Caco-2 (cell line): ENCODE measurements around the gene SPANXN4. TPM values are rescaled to one million over a fixed set of nuclear protein-coding genes. Genes with fewer than 3 reads are reported as not detected.

Experiments
- BruUV-seq: library from RNA; stranded (reverse); fragments of 400-500 nt; replicated peaks from 2 replicates; lab custom pipeline; 2021; lab: Mats Ljungman, UMichigan
- CTCF ChIA-PET: fragments of 300-600 bp; sonication (Branson Sonifier 250); formaldehyde crosslinking; loops from one replicate; lab custom pipeline; 2022; ENCODE audit warnings: antibody characterized with exemption; lab: Charles Lee
- POLR2A ChIA-PET: fragments of 300-600 bp; sonication (Branson Sonifier 250); formaldehyde crosslinking; loops from one replicate; lab custom pipeline; 2022; ENCODE audit warnings: antibody characterized with exemption; lab: Charles Lee
- DNase-seq, 2 experiments: peaks; one replicate each; pipeline versions ENCODE4 v3.0.0 to v3.0.0-alpha.2; 2020 to 2022
- H3K27me3 ChIP-seq: replicated peaks from 2 replicates; pipeline ENCODE4 v1.6.0; 2011; ENCODE audit warnings: low read length; ENCODE audit not compliant: control insufficient read depth, insufficient read depth
- H3K36me3 ChIP-seq: 2 replicates; pipeline ENCODE4 v1.5.1; 2011; ENCODE audit warnings: low read length; ENCODE audit not compliant: control insufficient read depth, insufficient read depth
- H3K4me1 ChIP-seq: fragments of 250-450 bp; sonication (Bioruptor Pico); 2 replicates; pipeline ENCODE4 v1.5.1; 2020; ENCODE audit warnings: mild to moderate bottlenecking
- H3K4me3 ChIP-seq: 2 replicates; pipeline ENCODE4 v1.5.1; 2011; ENCODE audit warnings: low read depth, mild to moderate bottlenecking, control low read depth, low read length
- H3K9me3 ChIP-seq: fragments of 250-450 bp; sonication (Bioruptor Pico); 2 replicates; pipeline ENCODE4 v1.5.1; 2020; ENCODE audit warnings: mild to moderate bottlenecking, moderate library complexity
- H3K27ac Mint-ChIP-seq: one replicate; pipeline ENCODE4 v1.8.0; 2022; ENCODE audit warnings: mixed read lengths; ENCODE audit not compliant: unreplicated experiment
- H3K27me3 Mint-ChIP-seq: one replicate; pipeline ENCODE4 v1.8.0; 2022; ENCODE audit warnings: mixed read lengths; ENCODE audit not compliant: insufficient read depth, unreplicated experiment
- H3K36me3 Mint-ChIP-seq: one replicate; pipeline ENCODE4 v1.8.0; 2022; ENCODE audit warnings: mild to moderate bottlenecking, mixed read lengths; ENCODE audit not compliant: insufficient read depth, unreplicated experiment
- H3K4me1 Mint-ChIP-seq: one replicate; pipeline ENCODE4 v1.8.0; 2022; ENCODE audit warnings: low read depth, mixed read lengths; ENCODE audit not compliant: unreplicated experiment
- H3K4me3 Mint-ChIP-seq: one replicate; pipeline ENCODE4 v1.8.0; 2022; ENCODE audit warnings: mild to moderate bottlenecking, moderate library complexity, mixed read lengths; ENCODE audit not compliant: unreplicated experiment
- H3K9me3 Mint-ChIP-seq: one replicate; pipeline ENCODE4 v1.8.0; 2022; ENCODE audit warnings: mixed read lengths; ENCODE audit not compliant: unreplicated experiment
- CTCF ChIP-seq, 2 experiments: fragments of 200-600 bp in 1 of 2; IDR thresholded peaks; 1 replicate in 1 of 2; 2 replicates in 1 of 2; pipeline versions ENCODE4 v1.5.1 to v1.8.0; 2011 to 2022; ENCODE audit warnings: antibody characterized with exemption in 1 of 2, control low read depth in 1 of 2, inconsistent platforms in 1 of 2, low read depth in 1 of 2, low read length in 1 of 2, mild to moderate bottlenecking in 1 of 2, moderate library complexity in 1 of 2; ENCODE audit not compliant: insufficient read depth in 1 of 2, severe bottlenecking in 1 of 2, unreplicated experiment in 1 of 2
- intact Hi-C: fragments of 100-400 bp; cut with micrococcal nuclease; formaldehyde crosslinking; loops from one replicate; pipeline ENCODE4 v1.10.0; 2022; ENCODE audit not compliant: unreplicated experiment
- total RNA-seq: library from RNA; stranded (reverse); gene quantifications from 2 replicates; pipeline ENCODE4 v1.2.3, GENCODE V29; 2022

The SPANXN4 gene
- total RNA-seq, 1 experiment from 2014 or later = not detected

- no peak for DNase-seq
- H3K9me3 ChIP-seq = no peaks in the 10 kb centered on the region
- no peak overlapping the region for H3K4me3 ChIP-seq
- BruUV-seq = no TSS peak
- no peak for TF ChIP-seq CTCF (IDR thresholded peaks at IDR 0.05; ENCODE audit: insufficient read depth in 1 of 2, low read depth in 1 of 2, low read length in 1 of 2, severe bottlenecking in 1 of 2, unreplicated experiment in 1 of 2)
- no peaks in the 10 kb centered on the region for H3K4me1 Mint-ChIP-seq
- no peaks in the 10 kb centered on the region for H3K4me1 ChIP-seq
- ChIA-PET CTCF (no interaction called here), POLR2A (no interaction called here)
- intact Hi-C loops = no loop called here
- H3K27me3 Mint-ChIP-seq = no peaks in the 10 kb centered on the region
- H3K9me3 Mint-ChIP-seq = peaks cover 5% of the 10 kb centered on the region
- H3K4me3 Mint-ChIP-seq = no peak overlapping the region
- no peaks in the 10 kb centered on the region for H3K27me3 ChIP-seq
- no peaks in the 10 kb centered on the region for H3K36me3 Mint-ChIP-seq
- H3K27ac Mint-ChIP-seq = no peak overlapping the region
- no peaks in the 10 kb centered on the region for H3K36me3 ChIP-seq
These were observed 26.5 kb upstream of the SPANXN4 start for GRCh38 chrX:142999199-142999701.

- Histone ChIP-seq H3K27me3 (no peaks in the 10 kb centered on the region), H3K36me3 (no peaks in the 10 kb centered on the region), H3K4me3 (no peak overlapping the region), H3K4me1 (no peaks in the 10 kb centered on the region), H3K9me3 (no peaks in the 10 kb centered on the region)
- TF ChIP-seq CTCF (IDR thresholded peaks at IDR 0.05; ENCODE audit: insufficient read depth in 1 of 2, low read depth in 1 of 2, low read length in 1 of 2, severe bottlenecking in 1 of 2, unreplicated experiment in 1 of 2) = no peak
- ChIA-PET POLR2A (no interaction called here), CTCF (no interaction called here)
- Mint-ChIP-seq H3K4me3 (no peak overlapping the region), H3K36me3 (no peaks in the 10 kb centered on the region), H3K27ac (no peak overlapping the region), H3K4me1 (no peaks in the 10 kb centered on the region), H3K9me3 (no peaks in the 10 kb centered on the region), H3K27me3 (no peaks in the 10 kb centered on the region)
- no TSS peak for BruUV-seq
- no peak for DNase-seq
- intact Hi-C loops = no loop called here
These were observed 23.5 kb upstream of the SPANXN4 start for GRCh38 chrX:143002206-143002605.

GRCh38 chrX:143017272-143017671 is 8.5 kb upstream of the SPANXN4 start:
- no TSS peak for BruUV-seq
- H3K27me3 Mint-ChIP-seq = no peaks in the 10 kb centered on the region
- intact Hi-C loops = no loop called here
- no peak overlapping the region for H3K4me3 Mint-ChIP-seq
- no peak for DNase-seq
- Histone ChIP-seq H3K27me3 (no peaks in the 10 kb centered on the region), H3K9me3 (no peaks in the 10 kb centered on the region), H3K36me3 (no peaks in the 10 kb centered on the region), H3K4me1 (no peaks in the 10 kb centered on the region), H3K4me3 (no peak overlapping the region)
- H3K27ac Mint-ChIP-seq = no peak overlapping the region
- ChIA-PET POLR2A (no interaction called here), CTCF (no interaction called here)
- peaks cover 19% of the 10 kb centered on the region for H3K9me3 Mint-ChIP-seq
- no peaks in the 10 kb centered on the region for H3K4me1 Mint-ChIP-seq
- H3K36me3 Mint-ChIP-seq = no peaks in the 10 kb centered on the region
- no peak for TF ChIP-seq CTCF (IDR thresholded peaks at IDR 0.05; ENCODE audit: insufficient read depth in 1 of 2, low read depth in 1 of 2, low read length in 1 of 2, severe bottlenecking in 1 of 2, unreplicated experiment in 1 of 2)
